Measurements from ENCODE around the gene PTPDC1. TPM values are rescaled to one million over a fixed set of nuclear protein-coding genes. Genes with fewer than 3 reads are reported as not detected.
A peak's percentile ranks its signal among the peaks of the same experiment; 100 is the strongest.

PTPDC1 gene
- total RNA-seq, 1 donor from 2014 or later = 7.2 TPM

GRCh38 chr9:94056442-94056974, 27.8 kb upstream of the PTPDC1 start:
- no peak for DNase-seq (ENCODE audit: low spot score, unreplicated experiment)
- H3K4me3 Mint-ChIP-seq (ENCODE audit: low read depth) = no peak overlapping the region
- TF ChIP-seq CTCF (IDR thresholded peaks at IDR 0.05; ENCODE audit: unreplicated experiment) = no peak
- no peaks in the 10 kb centered on the region for H3K27me3 Mint-ChIP-seq
- H3K27ac Mint-ChIP-seq = no peak overlapping the region
- H3K9me3 Mint-ChIP-seq (ENCODE audit: low read depth) = peaks cover 6% of the 10 kb centered on the region
- H3K4me1 Mint-ChIP-seq (ENCODE audit: low read depth) = peaks cover 2% of the 10 kb centered on the region
- peaks cover 4% of the 10 kb centered on the region for H3K36me3 Mint-ChIP-seq (ENCODE audit: insufficient read depth)

- Mint-ChIP-seq H3K9me3 (ENCODE audit: low read depth) (peaks cover 8% of the 10 kb centered on the region), H3K27me3 (no peaks in the 10 kb centered on the region), H3K4me1 (ENCODE audit: low read depth) (peaks cover 2% of the 10 kb centered on the region), H3K4me3 (ENCODE audit: low read depth) (no peak overlapping the region), H3K36me3 (ENCODE audit: insufficient read depth) (peaks cover 6% of the 10 kb centered on the region), H3K27ac (peak overlapping the region; percentile 59)
- no peak for DNase-seq (ENCODE audit: low spot score, unreplicated experiment)
- no peak for TF ChIP-seq CTCF (IDR thresholded peaks at IDR 0.05; ENCODE audit: unreplicated experiment)
Observed at GRCh38 chr9:94057918-94058317, 26.3 kb upstream of the PTPDC1 start.

- peaks cover 2% of the 10 kb centered on the region for H3K4me1 Mint-ChIP-seq (ENCODE audit: low read depth)
- no peak for DNase-seq (ENCODE audit: low spot score, unreplicated experiment)
- H3K27ac Mint-ChIP-seq = no peak overlapping the region
- H3K4me3 Mint-ChIP-seq (ENCODE audit: low read depth) = no peak overlapping the region
- no peaks in the 10 kb centered on the region for H3K27me3 Mint-ChIP-seq
- peaks cover 8% of the 10 kb centered on the region for H3K9me3 Mint-ChIP-seq (ENCODE audit: low read depth)
- peaks cover 6% of the 10 kb centered on the region for H3K36me3 Mint-ChIP-seq (ENCODE audit: insufficient read depth)
- no peak for TF ChIP-seq CTCF (IDR thresholded peaks at IDR 0.05; ENCODE audit: unreplicated experiment)
Observed at GRCh38 chr9:94061864-94062263, 22.4 kb upstream of the PTPDC1 start.

- H3K27me3 Mint-ChIP-seq = no peaks in the 10 kb centered on the region
- peaks cover 5% of the 10 kb centered on the region for H3K36me3 Mint-ChIP-seq (ENCODE audit: insufficient read depth)
- TF ChIP-seq CTCF (IDR thresholded peaks at IDR 0.05; ENCODE audit: unreplicated experiment) = peak; percentile 87
- no peak overlapping the region for H3K4me3 Mint-ChIP-seq (ENCODE audit: low read depth)
- H3K4me1 Mint-ChIP-seq (ENCODE audit: low read depth) = no peaks in the 10 kb centered on the region
- no peak overlapping the region for H3K27ac Mint-ChIP-seq
- peaks cover 8% of the 10 kb centered on the region for H3K9me3 Mint-ChIP-seq (ENCODE audit: low read depth)
- DNase-seq (ENCODE audit: low spot score, unreplicated experiment) = peak; percentile 49
Observed at GRCh38 chr9:94065535-94065961, 18.7 kb upstream of the PTPDC1 start.

- H3K36me3 Mint-ChIP-seq (ENCODE audit: insufficient read depth) = peaks cover 17% of the 10 kb centered on the region
- H3K27ac Mint-ChIP-seq = no peak overlapping the region
- no peak overlapping the region for H3K4me3 Mint-ChIP-seq (ENCODE audit: low read depth)
- H3K9me3 Mint-ChIP-seq (ENCODE audit: low read depth) = peaks cover 18% of the 10 kb centered on the region
- no peak for DNase-seq (ENCODE audit: low spot score, unreplicated experiment)
- no peaks in the 10 kb centered on the region for H3K4me1 Mint-ChIP-seq (ENCODE audit: low read depth)
- TF ChIP-seq CTCF (IDR thresholded peaks at IDR 0.05; ENCODE audit: unreplicated experiment) = no peak
- H3K27me3 Mint-ChIP-seq = no peaks in the 10 kb centered on the region
Observed at GRCh38 chr9:94068257-94068656, 16.0 kb upstream of the PTPDC1 start.

All from progenitor cell of endocrine pancreas (in vitro differentiated cells).